HG03460 (cell line): ENCODE data around the gene RASA3.
"Not testable (repeated sequence)": the region's sequence is repeated elsewhere in the genome, so short reads cannot be mapped to it uniquely, and the experiment has no call there.

Source experiments
- ATAC-seq: cut with Tn5 transposase; IDR thresholded peaks from one replicate; pipeline ENCODE4 v1.9.1; 2021; ENCODE audit not compliant: unreplicated experiment

The RASA3 gene

DNA sequence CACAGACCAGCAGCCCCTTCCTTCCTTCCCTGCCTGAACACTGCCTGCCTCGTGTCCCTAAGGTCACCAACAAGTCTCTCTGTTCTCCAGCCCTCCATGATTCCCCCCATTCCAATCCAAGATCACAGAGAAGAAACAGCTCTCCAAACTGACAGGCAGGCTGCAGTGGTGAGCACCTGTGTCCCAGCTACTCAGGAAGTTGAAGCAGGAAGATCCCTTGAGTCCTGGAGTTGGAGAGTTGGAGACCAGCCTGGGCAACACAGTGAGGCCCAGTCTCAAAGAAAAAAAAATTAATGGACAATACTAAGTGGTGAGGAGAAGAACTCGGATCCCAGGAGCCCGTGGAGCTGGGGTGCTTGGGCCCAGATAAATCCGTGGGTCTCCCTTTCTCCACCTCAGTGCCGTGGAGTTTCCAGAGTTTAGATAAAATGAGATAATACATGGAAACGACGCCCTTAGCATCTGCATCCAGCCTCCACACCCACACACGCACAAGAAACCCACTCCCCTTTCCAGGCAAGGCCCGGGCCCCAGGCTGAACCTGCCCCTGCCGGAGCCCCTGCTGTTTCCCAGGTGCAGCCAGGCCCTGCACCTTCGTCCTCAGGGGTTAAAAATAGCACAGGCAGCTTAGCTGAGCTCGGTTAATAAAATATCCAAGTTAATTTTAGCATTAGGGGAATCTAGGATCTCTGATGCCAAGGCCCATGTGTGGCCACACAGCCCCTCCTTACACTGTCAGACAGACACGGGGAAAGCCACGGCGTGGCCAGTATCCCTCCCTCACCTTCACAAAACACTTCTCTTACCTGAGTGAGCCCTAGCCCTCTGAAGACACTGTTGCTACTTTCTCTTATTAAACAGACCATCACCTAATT lies 4.7 kb downstream of the RASA3 start:
- ATAC-seq = no peak

GRCh38 chr13:114126789-114127472 lies 5.5 kb downstream of the RASA3 start:
- no peak for ATAC-seq

GRCh38 chr13:114126086-114126485 lies 6.3 kb downstream of the RASA3 start:
- not testable (repeated sequence) for ATAC-seq

DNA sequence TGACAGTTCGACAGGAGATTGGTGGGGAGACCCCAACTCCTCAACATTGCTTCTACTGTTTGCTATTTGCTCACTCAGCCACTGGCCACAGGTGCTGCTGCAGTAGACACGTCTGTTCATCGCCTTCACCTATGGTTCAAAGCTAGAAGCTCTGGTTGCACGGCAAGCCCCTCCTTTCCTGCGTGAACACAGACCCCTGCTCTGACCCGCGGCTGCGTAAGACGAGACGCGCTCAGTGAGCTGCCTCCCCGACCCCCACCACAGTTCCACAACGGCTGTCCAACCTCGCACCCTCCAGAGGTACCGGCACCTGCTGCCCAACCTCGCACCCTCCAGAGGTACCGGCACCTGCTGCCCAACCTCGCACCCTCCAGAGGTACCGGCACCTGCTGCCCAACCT lies 6.8 kb downstream of the RASA3 start:
- no peak for ATAC-seq

DNA sequence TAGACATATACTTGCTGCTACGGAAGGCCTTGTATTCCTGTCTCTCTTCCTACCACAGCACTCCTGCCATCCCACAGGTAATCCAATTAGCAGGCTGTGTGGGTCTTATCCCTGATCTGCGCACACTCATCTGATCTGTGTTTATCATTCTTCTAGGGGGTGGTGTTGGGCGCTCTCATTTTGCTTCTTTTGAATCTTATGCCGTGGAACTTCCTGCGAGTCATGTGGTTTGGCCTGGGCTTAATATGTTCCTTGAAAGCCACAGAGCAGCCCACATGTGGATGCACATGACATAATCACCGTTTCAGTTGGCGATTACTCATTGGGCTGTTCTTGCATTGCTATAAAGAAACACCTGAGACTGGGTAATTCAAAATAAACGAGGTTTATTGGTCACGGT lies 7.5 kb downstream of the RASA3 start:
- no peak for ATAC-seq

GRCh38 chr13:114124431-114124830 lies 8.0 kb downstream of the RASA3 start:
- no peak for ATAC-seq

DNA sequence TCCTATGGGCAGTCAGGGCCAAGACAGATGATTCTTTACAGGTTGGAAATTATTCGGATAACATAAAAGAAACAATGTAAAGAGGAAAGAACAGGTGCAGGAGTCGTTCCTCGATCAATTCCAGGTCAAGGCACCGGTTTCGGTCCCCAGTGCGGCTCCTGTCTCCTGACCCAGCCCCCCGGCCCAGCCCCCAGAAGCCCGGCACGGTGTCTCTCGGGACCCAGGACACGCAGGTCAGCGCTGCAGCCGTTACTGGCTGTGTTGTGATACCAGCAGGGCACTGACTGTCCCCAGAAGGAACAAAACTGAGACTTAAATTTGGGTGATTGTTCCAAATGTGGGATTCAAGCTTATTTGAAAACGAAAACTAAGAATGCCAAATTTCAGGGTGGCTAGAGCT lies 8.5 kb downstream of the RASA3 start:
- no peak for ATAC-seq

- no peak for ATAC-seq
These were observed 9.0 kb downstream of the RASA3 start for GRCh38 chr13:114123448-114123847.

DNA sequence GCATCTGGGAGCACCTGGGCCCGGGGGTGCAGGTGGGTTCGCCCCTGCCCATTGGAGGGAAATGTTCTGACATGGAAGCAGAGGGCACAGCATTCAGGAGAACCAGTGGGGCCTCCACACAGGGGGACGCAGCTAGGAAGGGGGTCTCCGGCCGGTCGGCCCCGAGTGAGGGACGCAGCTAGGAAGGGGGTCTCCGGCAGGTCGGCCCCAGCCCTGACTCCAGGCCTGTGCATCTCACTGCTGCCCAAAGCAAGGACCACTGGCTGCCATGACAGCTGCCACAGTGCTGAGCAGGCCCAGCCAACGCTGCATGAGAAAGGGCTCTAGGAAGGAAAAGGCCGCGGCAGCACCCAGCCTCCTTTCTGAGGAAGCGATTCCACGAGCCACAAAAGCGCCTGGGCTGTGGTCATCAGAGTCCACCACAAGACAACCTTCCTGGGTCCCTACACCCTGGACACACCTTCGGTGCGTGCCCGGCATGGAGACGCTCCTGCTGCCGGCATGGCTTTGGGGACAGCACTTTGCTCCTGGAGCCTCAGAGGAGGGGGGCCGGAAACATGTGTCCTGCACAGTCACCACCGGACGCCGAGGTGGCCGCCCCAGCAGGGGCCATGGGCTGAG lies 9.7 kb downstream of the RASA3 start:
- no peak for ATAC-seq

DNA sequence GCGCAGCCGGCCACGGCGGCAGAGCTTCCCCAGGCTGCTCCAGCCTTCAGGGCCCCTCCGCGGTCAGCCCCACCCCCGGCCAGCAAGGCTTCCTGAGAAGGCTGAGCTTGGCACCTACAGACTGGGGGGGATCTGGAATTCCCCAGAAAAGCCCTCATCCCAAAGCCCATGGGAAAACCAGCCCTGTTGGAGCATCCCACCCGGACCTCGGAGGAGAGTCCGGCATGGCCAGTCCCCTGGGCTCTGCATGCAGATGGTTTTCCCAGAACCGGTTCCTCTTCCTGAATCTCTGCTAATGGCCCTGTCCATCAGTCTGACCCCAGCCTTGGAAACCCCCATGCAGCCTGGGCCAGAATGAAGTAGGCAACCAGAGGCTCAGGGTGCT lies 10.3 kb downstream of the RASA3 start:
- ATAC-seq = no peak

DNA sequence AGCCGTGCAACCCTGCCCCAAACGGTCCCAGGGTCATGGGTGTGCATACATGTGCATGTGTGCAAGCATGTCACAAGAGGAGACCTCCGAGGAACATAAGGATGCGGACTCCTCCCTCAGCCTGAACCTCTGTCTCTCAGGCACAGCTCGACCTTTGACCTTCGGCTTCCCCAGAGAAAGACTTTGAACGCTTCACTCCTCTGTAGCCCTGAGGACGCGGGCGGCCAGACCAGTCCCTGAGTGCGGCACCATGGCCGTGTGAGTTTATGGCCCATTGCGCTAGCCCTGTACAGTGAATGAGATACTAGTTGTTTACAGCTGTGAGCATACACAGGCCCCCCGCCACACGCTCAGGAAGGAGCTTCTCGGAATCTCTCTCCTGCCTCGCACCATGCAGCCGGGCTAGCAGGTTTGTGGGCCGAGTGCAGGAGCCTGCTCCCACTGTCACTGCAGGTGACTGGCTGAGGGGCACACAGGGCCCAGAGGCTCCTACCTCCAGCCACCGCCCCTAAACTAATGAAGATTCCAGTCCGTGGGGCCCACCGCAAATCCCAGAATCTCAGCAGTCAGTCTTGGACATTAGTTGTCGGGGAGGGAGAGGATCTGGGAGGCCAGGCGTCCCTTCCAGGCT lies 10.8 kb downstream of the RASA3 start:
- no peak for ATAC-seq

DNA sequence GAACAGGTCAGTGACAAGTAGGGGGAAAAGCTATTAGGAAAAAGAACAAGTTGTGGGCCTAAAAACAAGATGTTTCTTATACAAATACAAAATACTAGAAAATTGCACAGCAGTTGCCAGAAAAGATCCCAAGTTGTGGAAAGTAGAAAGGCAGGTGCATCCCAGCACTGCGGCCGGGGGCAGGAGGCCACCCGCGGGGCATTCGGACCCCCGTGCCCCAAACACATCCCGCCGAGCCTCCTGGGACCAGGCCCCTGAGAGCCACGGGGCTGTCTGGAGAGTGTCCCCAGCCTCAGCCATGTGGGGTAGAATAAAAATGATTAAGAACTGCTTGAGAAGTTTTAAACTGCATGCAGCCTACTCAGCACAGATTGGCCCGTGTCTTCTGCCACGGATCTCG lies 11.4 kb downstream of the RASA3 start:
- ATAC-seq = no peak

- no peak for ATAC-seq
These were observed 11.8 kb downstream of the RASA3 start for GRCh38 chr13:114120591-114121011.

DNA sequence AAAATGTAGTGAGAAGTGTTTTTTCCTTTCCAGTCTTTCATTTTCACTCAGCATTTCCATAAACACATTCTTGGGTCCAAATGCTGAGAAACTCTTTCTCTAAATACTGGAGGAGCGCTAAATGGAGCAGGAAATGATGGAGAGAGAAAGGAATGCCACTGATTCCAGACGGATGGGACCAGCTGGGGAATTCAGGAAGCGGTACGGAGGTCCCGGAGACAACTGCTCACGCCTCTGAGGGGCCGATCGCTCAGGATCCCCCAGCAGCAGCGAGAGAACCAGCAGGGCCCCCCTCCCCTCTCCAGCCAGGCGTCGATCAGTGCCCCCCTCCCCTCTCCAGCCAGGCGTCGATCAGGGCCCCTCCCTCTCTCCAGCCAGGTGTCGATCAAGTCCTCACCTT lies 13.2 kb downstream of the RASA3 start:
- ATAC-seq = no peak

DNA sequence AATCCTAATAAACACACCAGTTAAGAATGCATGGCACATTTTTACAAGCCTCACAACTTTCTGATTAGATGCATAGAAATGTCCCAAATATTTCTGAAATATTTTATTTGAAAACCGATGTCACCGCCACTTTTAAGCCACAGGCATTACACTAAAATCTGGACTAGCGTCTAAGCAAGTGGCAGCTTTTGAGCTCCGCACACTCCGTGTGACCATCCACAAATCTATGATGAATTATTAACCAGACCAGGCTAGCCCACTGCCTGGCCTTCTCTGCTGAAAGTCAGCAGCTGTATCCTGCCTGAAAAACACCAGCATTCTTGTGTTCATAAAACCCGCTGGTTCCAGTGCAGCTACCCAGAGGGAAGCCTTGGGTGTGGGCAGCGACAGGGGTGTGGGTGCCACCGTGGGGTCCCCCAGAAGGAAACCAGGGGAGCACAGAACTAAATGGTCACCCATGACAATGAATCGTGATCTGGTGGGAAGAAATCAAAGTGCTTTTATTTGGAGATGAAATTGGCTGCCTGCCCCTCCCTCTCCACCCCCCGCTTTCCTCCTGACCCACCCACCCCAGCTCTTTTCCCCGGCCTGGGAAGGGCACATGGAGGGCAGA lies 13.8 kb downstream of the RASA3 start:
- peak; percentile 64 for ATAC-seq

GRCh38 chr13:114118086-114118485 lies 14.3 kb downstream of the RASA3 start:
- ATAC-seq = no peak

DNA sequence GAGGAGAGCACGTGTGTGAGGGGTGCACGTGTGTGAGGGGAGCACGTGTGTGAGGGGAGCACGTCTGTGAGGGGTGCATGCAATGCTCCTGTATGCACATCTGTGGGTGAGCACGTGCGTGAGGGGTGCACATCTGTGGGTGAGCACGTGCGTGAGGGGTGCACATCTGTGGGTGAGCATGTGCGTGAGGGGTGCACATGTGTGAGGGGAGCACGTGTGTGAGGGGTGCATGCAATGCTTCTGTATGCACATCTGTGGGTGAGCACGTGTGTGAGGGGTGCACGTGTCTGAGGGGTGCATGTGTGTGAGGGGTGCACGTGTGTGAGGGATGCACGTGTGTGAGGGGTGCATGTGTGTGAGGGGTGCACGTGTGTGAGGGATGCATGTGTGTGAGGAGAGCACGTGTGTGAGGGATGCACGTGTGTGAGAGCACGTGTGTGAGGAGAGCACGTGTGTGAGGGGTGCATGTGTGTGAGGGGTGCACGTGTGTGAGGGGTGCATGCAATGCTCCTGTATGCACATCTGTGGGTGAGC lies 15.0 kb downstream of the RASA3 start:
- ATAC-seq = not testable (repeated sequence)

GRCh38 chr13:114116734-114117133 lies 15.7 kb downstream of the RASA3 start:
- ATAC-seq = no peak

DNA sequence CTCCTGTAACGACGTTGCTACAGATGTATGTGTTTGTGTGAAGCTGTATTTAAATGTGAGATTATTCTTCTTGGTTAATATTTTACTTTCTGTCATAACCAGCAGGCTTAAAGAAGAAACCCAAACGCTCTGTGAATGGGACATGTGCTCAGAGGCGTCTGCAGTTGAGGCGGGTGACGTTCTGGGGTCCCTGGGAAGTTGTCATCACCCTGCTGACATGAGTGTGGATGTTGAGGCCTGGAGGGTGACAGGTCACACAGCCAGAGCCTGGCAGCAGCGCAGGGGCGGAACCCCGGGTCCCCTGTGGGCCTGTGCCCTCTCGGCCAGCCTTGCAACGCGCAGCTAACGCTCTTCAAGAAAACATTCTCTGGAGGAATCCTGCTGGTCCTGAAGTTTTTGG lies 16.6 kb downstream of the RASA3 start:
- ATAC-seq = no peak

DNA sequence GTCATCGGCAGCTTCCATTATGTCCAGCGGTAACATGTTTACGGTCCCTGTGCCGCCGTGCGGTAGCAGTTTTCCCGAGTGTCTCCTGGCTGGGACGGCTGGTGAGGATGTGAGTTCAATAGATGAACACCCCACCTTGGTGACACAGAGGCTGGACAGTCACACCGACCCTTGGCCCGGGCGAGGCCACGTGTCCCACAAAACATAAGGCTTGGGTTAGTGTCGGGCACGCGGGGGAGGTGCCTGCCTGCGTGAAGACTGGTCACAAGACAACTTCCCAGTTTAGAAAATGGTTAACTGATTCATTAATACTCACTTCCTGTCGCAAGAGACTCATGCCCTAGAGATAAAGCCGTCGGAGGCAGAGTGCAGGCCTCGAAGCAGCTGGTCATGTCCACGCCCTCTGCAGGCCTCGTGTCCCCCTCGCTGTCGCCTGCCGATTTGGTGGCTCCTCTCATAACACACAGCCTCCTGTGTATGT lies 17.2 kb downstream of the RASA3 start:
- peak; percentile 54 for ATAC-seq

DNA sequence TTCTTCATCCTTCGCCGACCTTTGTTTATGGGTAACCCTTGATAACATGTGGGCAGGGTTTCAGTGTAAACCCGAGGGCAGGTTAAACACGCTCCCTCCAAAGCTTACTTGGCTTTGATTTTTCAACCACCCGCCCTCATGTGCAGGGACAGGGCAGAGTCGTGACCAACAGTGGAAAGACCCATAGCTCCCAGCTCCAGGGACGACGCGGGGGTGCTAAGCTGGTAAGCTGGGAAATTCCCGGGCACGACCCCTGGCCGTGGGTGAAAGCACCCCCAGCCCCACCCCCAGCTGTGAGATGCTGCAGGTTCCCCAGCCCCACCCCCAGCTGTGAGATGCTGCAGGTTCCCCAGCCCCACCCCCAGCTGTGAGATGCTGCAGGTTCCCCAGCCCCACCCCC lies 17.8 kb downstream of the RASA3 start:
- not testable (repeated sequence) for ATAC-seq
